GM18867 (cell line): ENCODE measurements around the gene YKT6.

Experiments
- ATAC-seq: cut with Tn5 transposase; IDR thresholded peaks from one replicate; pipeline ENCODE4 v1.9.1; 2021; ENCODE audit warnings: mild to moderate bottlenecking, moderate library complexity; ENCODE audit not compliant: unreplicated experiment

Gene YKT6

GRCh38 chr7:44257213-44257612 lies 56.4 kb downstream of the YKT6 start:
- no peak for ATAC-seq

GRCh38 chr7:44257618-44258422 lies 57.0 kb downstream of the YKT6 start:
- peak; percentile 90 for ATAC-seq

- ATAC-seq, result no peak
Measured at GRCh38 chr7:44258423-44258760, 57.6 kb downstream of the YKT6 start.

- no peak for ATAC-seq
Measured at GRCh38 chr7:44258865-44259546, 58.2 kb downstream of the YKT6 start.

- ATAC-seq, result no peak
Measured at GRCh38 chr7:44259547-44260457, 59.0 kb downstream of the YKT6 start.

- ATAC-seq, result no peak
Measured at GRCh38 chr7:44261240-44261639, 60.5 kb downstream of the YKT6 start.

GRCh38 chr7:44262031-44262430 lies 61.3 kb downstream of the YKT6 start:
- no peak for ATAC-seq

GRCh38 chr7:44263326-44264082 lies 62.7 kb downstream of the YKT6 start:
- ATAC-seq, result no peak
